ENCODE measurements around the gene CCDC78. TPM values are rescaled to one million over a fixed set of nuclear protein-coding genes. Genes with fewer than 3 reads are reported as not detected.

CCDC78 gene
- total RNA-seq, 4 donors from 2014 or later = 0.13 TPM; not detected in 3

DNA sequence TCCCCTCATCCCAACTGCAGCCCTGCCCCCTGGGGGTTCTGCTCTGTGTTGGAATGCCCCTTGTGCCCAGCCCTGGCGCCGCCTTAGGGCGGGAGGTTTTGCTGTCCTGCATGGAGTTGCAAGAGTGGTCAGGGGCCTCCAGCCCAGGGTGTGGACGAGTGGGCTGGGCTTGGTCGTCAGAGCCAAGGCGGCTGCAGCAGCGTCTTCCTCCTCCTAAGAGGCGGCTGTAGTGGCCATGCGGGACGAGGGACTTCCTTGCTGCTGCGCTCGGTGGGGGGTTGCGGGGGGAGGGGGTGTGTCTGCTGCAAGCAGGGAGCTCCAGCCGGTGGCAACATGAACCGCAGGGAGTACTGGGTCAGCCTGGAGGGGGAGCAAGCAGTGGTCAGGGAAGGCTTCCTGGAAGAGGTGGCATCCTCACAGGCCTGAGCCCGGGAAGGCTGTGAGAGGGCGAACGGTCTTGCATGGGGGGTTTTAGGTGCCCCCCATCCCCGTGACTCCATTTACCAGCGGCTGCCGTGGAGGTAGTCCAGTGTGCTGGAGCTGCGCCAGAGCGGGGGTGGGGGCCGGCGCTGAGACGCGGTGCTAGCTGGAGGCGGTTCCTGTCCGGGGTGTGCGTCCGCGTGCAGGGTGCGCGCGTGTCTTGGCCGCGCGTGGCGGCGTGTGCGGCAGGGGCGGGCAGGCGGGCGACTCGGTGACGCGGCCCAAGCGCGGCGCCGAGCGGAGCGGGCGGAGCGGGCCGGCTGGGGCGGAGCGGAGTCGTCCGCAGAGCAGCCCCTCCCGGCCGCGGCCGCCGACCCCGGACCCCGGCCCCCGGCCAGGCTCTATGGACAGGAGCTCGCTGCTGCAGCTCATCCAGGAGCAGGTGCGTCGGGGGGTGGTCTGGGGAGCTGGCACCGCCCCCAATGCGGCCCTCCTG is 51.0 kb downstream of the CCDC78 start, which contains the start of gene RHBDL1:
TSS of gene RHBDL1 (plus strand) at position 704 of the 916 bp plus-strand sequence. CDS start at position 824, 120 bp downstream.
- peaks cover 8% of the 10 kb centered on the region for H3K27me3 ChIP-seq
- H3K9me3 ChIP-seq = no peaks in the 10 kb centered on the region
- TF ChIP-seq EP300 (IDR thresholded peaks at IDR 0.05) (no peak), POLR2A (IDR thresholded peaks at IDR 0.05) (no peak)
- H3K4me3 ChIP-seq = peak within 1 kb of the TSS in 1 of 2 donors; percentile 49
- WGBS, 2 donors (ENCODE audit: low coverage in 1 of 2) = 4% methylated on average over 15 of the region's 73 CpGs; no CpG with 5 or more reads in 1 of the 2 donors
- H3K36me3 ChIP-seq = peaks cover 0 to 37% of the 10 kb centered on the region in 2 donors
- peaks cover 0 to 38% (median 21%) of the 10 kb centered on the region in 3 donors for H3K4me1 ChIP-seq
- peak within 1 kb of the TSS in 3 of 4 donors; percentile 48 to 69 (median 50) for H3K27ac ChIP-seq
- ATAC-seq = no peak

- TF ChIP-seq POLR2AphosphoS5 (IDR thresholded peaks at IDR 0.05) = no peak
- TF ChIP-seq CTCF (IDR thresholded peaks at IDR 0.05) = no peak
- TF ChIP-seq POLR2A (IDR thresholded peaks at IDR 0.05) = no peak
- H3K27ac ChIP-seq = peak overlapping the region in 3 of 4 donors; percentile 6 to 50 (median 48)
- H3K9me3 ChIP-seq = no peaks in the 10 kb centered on the region
- H3K4me3 ChIP-seq = no peak overlapping the region
- WGBS, 2 donors (ENCODE audit: low coverage in 1 of 2) = no CpG with 5 or more reads among the region's 22 CpGs
- peaks cover 8% of the 10 kb centered on the region for H3K27me3 ChIP-seq
- peaks cover 0 to 46% of the 10 kb centered on the region in 2 donors for H3K36me3 ChIP-seq
- H3K4me1 ChIP-seq = peaks cover 0 to 44% (median 20%) of the 10 kb centered on the region in 3 donors
- no peak for ATAC-seq
Measured at GRCh38 chr16:674214-674881, 51.9 kb downstream of the CCDC78 start.

DNA sequence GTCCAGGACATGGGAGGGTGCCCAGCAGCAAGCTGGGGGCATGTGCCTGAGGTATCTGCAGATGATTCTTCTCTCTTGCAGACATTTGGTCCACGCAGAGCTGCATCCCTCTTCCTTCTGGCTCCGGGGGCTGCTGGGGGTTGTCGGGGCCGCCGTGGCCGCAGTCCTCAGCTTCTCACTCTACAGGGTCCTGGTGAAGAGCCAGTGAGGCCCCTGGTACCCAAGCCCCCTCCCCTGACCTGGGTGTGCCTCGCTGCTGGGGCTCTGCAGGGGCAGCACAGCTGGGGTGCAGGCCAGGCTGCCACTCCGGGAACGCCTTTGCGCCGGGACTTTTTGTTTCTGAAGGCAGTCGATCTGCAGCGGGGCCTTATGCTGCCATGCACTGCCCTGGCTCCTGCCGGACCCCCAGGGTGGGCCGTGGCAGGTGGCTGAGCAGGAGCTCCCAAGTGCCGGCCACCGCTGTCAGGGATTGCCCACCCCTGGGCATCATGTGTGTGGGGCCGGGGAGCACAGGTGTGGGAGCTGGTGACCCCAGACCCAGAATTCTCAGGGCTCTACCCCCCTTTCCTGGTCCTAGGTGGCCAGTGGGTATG is 52.7 kb downstream of the CCDC78 start:
- no CpG with 5 or more reads among the region's 18 CpGs for whole genome bisulfite sequencing, 2 donors (ENCODE audit: low coverage in 1 of 2)
- Histone ChIP-seq H3K4me3 (no peak overlapping the region), H3K36me3 (peaks cover 0 to 50% of the 10 kb centered on the region in 2 donors)

GRCh38 chr16:672851-673250 is 53.4 kb downstream of the CCDC78 start:
- peaks cover 0 to 46% (median 26%) of the 10 kb centered on the region in 3 donors for H3K4me1 ChIP-seq
- peaks cover 8% of the 10 kb centered on the region for H3K27me3 ChIP-seq
- no peaks in the 10 kb centered on the region for H3K9me3 ChIP-seq
- no peak overlapping the region for H3K4me3 ChIP-seq
- TF ChIP-seq CTCF (IDR thresholded peaks at IDR 0.05) (no peak), EP300 (IDR thresholded peaks at IDR 0.05) (no peak), POLR2AphosphoS5 (IDR thresholded peaks at IDR 0.05) (no peak), POLR2A (IDR thresholded peaks at IDR 0.05) (no peak)
- H3K36me3 ChIP-seq = peaks cover 0 to 50% of the 10 kb centered on the region in 2 donors
- H3K27ac ChIP-seq = no peak overlapping the region
- no peak for ATAC-seq
- WGBS, 2 donors (ENCODE audit: low coverage in 1 of 2) = no CpG with 5 or more reads among the region's 21 CpGs

More for the DNA sequence above, 52.7 kb downstream of the CCDC78 start:
- peaks cover 0 to 44% (median 24%) of the 10 kb centered on the region in 3 donors for H3K4me1 ChIP-seq
- no peak for ATAC-seq
- H3K27ac ChIP-seq = no peak overlapping the region
- H3K27me3 ChIP-seq = peaks cover 8% of the 10 kb centered on the region
- H3K9me3 ChIP-seq = no peaks in the 10 kb centered on the region
- no peak for TF ChIP-seq EP300 (IDR thresholded peaks at IDR 0.05)
- no peak for TF ChIP-seq POLR2AphosphoS5 (IDR thresholded peaks at IDR 0.05)
- no peak for TF ChIP-seq POLR2A (IDR thresholded peaks at IDR 0.05)
- TF ChIP-seq CTCF (IDR thresholded peaks at IDR 0.05) = no peak

Small RNAs within 50 kb of the gene (small RNA-seq; reads per million reads assigned to genes)
- 0 reads per million in 4 donors for gene MIR662

Other genes starting within 250 kb of the CCDC78 start
- gene CAPN15, start 198.7 kb downstream of the CCDC78 start, total RNA-seq = 10 to 100 TPM; 21.8 to 42.7 (median 29.2) TPM
- not detected for gene PRR35, start 166.0 kb downstream of the CCDC78 start, total RNA-seq
- gene NHLRC4, start 159.4 kb downstream of the CCDC78 start, total RNA-seq = 1 to 10 TPM in 2 of 4 donors, under 1 TPM in 2; 0.47 to 2.9 (median 0.87) TPM
- 10 to 100 TPM; 30.4 to 42.4 (median 36.8) TPM for gene PIGQ, start 156.5 kb downstream of the CCDC78 start, total RNA-seq
- gene RAB40C, start 136.4 kb downstream of the CCDC78 start, total RNA-seq = 10 to 100 TPM; 17.7 to 28.3 (median 22.1) TPM
- under 1 TPM in 3 of 4 donors, not detected in 1; 0.17 to 0.93 (median 0.35) TPM for gene WFIKKN1, start 95.5 kb downstream of the CCDC78 start, total RNA-seq
- 100 to 1,000 TPM in 3 of 4 donors, 10 to 100 TPM in 1; 94.8 to 146 (median 112) TPM for gene METTL26, start 90.1 kb downstream of the CCDC78 start, total RNA-seq
- 10 to 100 TPM; 25.4 to 70.0 (median 51.9) TPM for gene MCRIP2, start 84.6 kb downstream of the CCDC78 start, total RNA-seq
- 10 to 100 TPM in 3 of 4 donors, 1 to 10 TPM in 1; 8.5 to 21.2 (median 16.8) TPM for gene WDR90, start 77.1 kb downstream of the CCDC78 start, total RNA-seq
- gene RHOT2, start 58.3 kb downstream of the CCDC78 start, total RNA-seq = 10 to 100 TPM; 50.2 to 64.0 (median 55.0) TPM
- gene RHBDL1, start 50.8 kb downstream of the CCDC78 start, total RNA-seq = 1 to 10 TPM in 3 of 4 donors, not detected in 1; 1.1 to 1.5 (median 1.3) TPM
- gene STUB1, start 46.0 kb downstream of the CCDC78 start, total RNA-seq = 100 to 1,000 TPM; 161 to 212 (median 179) TPM
- 100 to 1,000 TPM in 1 of 4 donors, 10 to 100 TPM in 3; 70.2 to 109 (median 90.5) TPM for gene JMJD8, start 42.1 kb downstream of the CCDC78 start, total RNA-seq
- 10 to 100 TPM in 1 of 4 donors, 1 to 10 TPM in 3; 8.1 to 16.7 (median 9.6) TPM for gene WDR24, start 36.0 kb downstream of the CCDC78 start, total RNA-seq
- 1 to 10 TPM in 1 of 4 donors, under 1 TPM in 3; 0.27 to 1.4 (median 0.35) TPM for gene FBXL16, start 20.6 kb downstream of the CCDC78 start, total RNA-seq
- 10 to 100 TPM; 22.6 to 77.7 (median 63.8) TPM for gene METRN, start 11.3 kb downstream of the CCDC78 start, total RNA-seq
- gene ANTKMT, start 5.3 kb downstream of the CCDC78 start, total RNA-seq = 10 to 100 TPM; 23.5 to 46.2 (median 31.0) TPM
- 1 to 10 TPM; 1.1 to 4.8 (median 2.8) TPM for gene HAGHL, start 663 bp upstream of the CCDC78 start, total RNA-seq
- gene CIAO3, start 14.6 kb upstream of the CCDC78 start, total RNA-seq = 10 to 100 TPM; 18.5 to 46.7 (median 25.6) TPM
- gene MSLN, start 34.3 kb upstream of the CCDC78 start, total RNA-seq = 1 to 10 TPM in 1 of 4 donors, under 1 TPM in 1, not detected in 2; 0.73 to 7.2 TPM
- gene RPUSD1, start 61.9 kb upstream of the CCDC78 start, total RNA-seq = 10 to 100 TPM; 13.4 to 25.8 (median 22.1) TPM
- gene CHTF18, start 62.2 kb upstream of the CCDC78 start, total RNA-seq = 10 to 100 TPM in 2 of 4 donors, 1 to 10 TPM in 2; 4.6 to 10.9 (median 8.3) TPM
- not detected for gene GNG13, start 74.3 kb upstream of the CCDC78 start, total RNA-seq
- gene LMF1, start 244.5 kb upstream of the CCDC78 start, total RNA-seq = 10 to 100 TPM; 13.7 to 57.3 (median 20.9) TPM